ENCODE data around the gene CANT1.
"Not testable (repeated sequence)": the region's sequence is repeated elsewhere in the genome, so short reads cannot be mapped to it uniquely, and the experiment has no call there.

Gene CANT1

GRCh38 chr17:79027274-79027924, 17.8 kb upstream of the CANT1 start:
- no peak for DNase-seq (ENCODE audit: low read depth in 2 of 2)

GRCh38 chr17:79026376-79027273, 17.1 kb upstream of the CANT1 start:
- DNase-seq (ENCODE audit: low read depth in 2 of 2) = no peak

- DNase-seq (ENCODE audit: low read depth in 2 of 2) = no peak
Measured at GRCh38 chr17:79024901-79025737, 15.6 kb upstream of the CANT1 start.

GRCh38 chr17:79023886-79024771, 14.6 kb upstream of the CANT1 start, which contains the start of gene C1QTNF1:
Gene C1QTNF1 (plus strand): TSS chr17:79024169. CDS start chr17:79043969, 19,800 bp downstream.
- DNase-seq (ENCODE audit: low read depth in 2 of 2) = peak in 1 of 2 donors; percentile 39

GRCh38 chr17:79023180-79023705, 13.7 kb upstream of the CANT1 start:
- no peak for DNase-seq (ENCODE audit: low read depth in 2 of 2)

GRCh38 chr17:79022507-79022991, 13.0 kb upstream of the CANT1 start:
- no peak for DNase-seq (ENCODE audit: low read depth in 2 of 2)

- DNase-seq (ENCODE audit: low read depth in 2 of 2) = not testable (repeated sequence)
Measured at GRCh38 chr17:79021929-79022328, 12.4 kb upstream of the CANT1 start.

GRCh38 chr17:79020631-79021301, 11.2 kb upstream of the CANT1 start:
- DNase-seq (ENCODE audit: low read depth in 2 of 2) = no peak

- DNase-seq (ENCODE audit: low read depth in 2 of 2) = no peak
Measured at GRCh38 chr17:79019632-79020584, 10.3 kb upstream of the CANT1 start.

- DNase-seq (ENCODE audit: low read depth in 2 of 2) = no peak
Measured at GRCh38 chr17:79019261-79019631, 9.7 kb upstream of the CANT1 start.

GRCh38 chr17:79018370-79018695, 8.8 kb upstream of the CANT1 start:
- no peak for DNase-seq (ENCODE audit: low read depth in 2 of 2)

- no peak for DNase-seq (ENCODE audit: low read depth in 2 of 2)
Measured at GRCh38 chr17:79017546-79018369, 8.2 kb upstream of the CANT1 start.

- no peak for DNase-seq (ENCODE audit: low read depth in 2 of 2)
Measured at GRCh38 chr17:79014158-79014758, 4.7 kb upstream of the CANT1 start.

GRCh38 chr17:79012563-79013134, 3.1 kb upstream of the CANT1 start:
- DNase-seq (ENCODE audit: low read depth in 2 of 2) = no peak

- no peak for DNase-seq (ENCODE audit: low read depth in 2 of 2)
Measured at GRCh38 chr17:79011451-79012147, 2.0 kb upstream of the CANT1 start.

GRCh38 chr17:79010304-79010646, 711 bp upstream of the CANT1 start:
- DNase-seq (ENCODE audit: low read depth in 2 of 2) = no peak
